GM12891 (cell line): ENCODE measurements around the gene INO80.
A peak's percentile ranks its signal among the peaks of the same experiment; 100 is the strongest.

Experiments
- PAX5 ChIP-seq: IDR thresholded peaks from 2 replicates; pipeline ENCODE4 v1.6.1; 2011; ENCODE audit warnings: low read length, moderate library complexity, mild to moderate bottlenecking; ENCODE audit not compliant: insufficient read depth, severe bottlenecking
- POLR2A ChIP-seq: IDR thresholded peaks from 2 replicates; pipeline ENCODE4 v1.6.1; 2011; ENCODE audit warnings: low read depth, low read length, control low read depth
- POLR2AphosphoS5 ChIP-seq: IDR thresholded peaks from 2 replicates; pipeline ENCODE4 v1.6.1; 2011; ENCODE audit warnings: low read depth, low read length, control low read depth
- POU2F2 ChIP-seq: IDR thresholded peaks from 2 replicates; pipeline ENCODE4 v1.6.1; 2011; ENCODE audit warnings: low read depth, mild to moderate bottlenecking, control low read depth, low read length, moderate library complexity
- SPI1 ChIP-seq: IDR thresholded peaks from 2 replicates; pipeline ENCODE4 v1.6.1; 2011; ENCODE audit warnings: low read depth, low read length, control low read depth
- TAF1 ChIP-seq: IDR thresholded peaks from 2 replicates; pipeline ENCODE4 v1.6.1; 2011; ENCODE audit warnings: low read depth, low read length, control low read depth

DNA sequence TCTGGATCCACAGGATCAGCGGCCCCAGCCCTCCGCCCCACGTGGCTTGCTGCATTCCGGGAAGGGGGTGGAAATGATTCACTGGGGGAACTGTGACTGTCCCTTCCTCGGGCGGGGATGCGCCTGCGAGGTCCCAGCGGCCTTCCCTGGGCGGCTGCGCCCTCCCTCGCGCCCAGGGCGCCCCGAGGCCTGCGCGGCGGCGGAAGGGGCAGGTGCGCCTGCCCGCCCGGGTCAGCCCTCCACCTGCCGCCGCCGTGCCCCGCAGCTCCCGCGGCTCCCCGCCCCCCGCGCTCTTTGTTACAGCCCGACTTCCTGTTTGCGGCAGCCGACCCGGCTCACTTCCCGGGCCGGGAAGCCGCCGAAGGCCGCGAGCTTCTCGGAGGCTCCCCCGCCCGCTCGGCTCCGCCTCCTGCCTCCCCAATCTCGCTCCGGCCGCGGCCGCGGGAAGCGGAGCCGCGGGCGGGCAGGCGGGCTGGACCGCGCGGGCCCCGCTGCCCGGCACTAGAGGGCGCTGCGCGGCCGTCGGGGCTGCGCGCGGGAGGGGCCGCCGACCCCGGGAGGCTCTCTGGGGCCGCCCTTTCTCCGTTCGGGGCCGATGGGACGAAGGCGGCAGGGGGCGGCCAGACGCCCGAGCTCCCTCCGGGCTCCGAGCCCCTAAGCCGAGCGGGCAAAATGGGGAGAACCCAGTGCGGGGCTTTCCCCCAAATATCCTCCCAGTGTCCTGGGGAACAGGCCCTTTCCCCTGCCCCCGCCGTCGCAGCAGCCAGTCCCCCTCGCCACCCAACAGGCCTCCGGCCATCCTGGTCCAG lies 174.3 kb downstream of the INO80 start:
- TF ChIP-seq SPI1 (no peak), POLR2AphosphoS5 (no peak), POLR2A (no peak), PAX5 (peak; percentile 36), TAF1 (no peak), POU2F2 (no peak)
